HEK293T (cell line): ENCODE measurements around the gene BLOC1S1.

Source experiments
- CTCF ChIA-PET: fragments of 350-600 bp; formaldehyde crosslinking; extraction: SDS; loops from one replicate; lab custom pipeline; 2021; ENCODE audit warnings: antibody characterized with exemption, inconsistent platforms; lab: Yijun Ruan, JAX
- POLR2A ChIA-PET: fragments of 350-600 bp; formaldehyde crosslinking; extraction: SDS; loops from one replicate; lab custom pipeline; 2020; ENCODE audit warnings: antibody characterized with exemption, inconsistent platforms; lab: Yijun Ruan, JAX
- DNase-seq: peaks from one replicate; pipeline ENCODE4 v3.0.0; 2012; ENCODE audit warnings: mixed read lengths; ENCODE audit errors: extremely low spot score
- ARNT ChIP-seq: fragments of 450-650 bp; IDR thresholded peaks from 2 replicates; pipeline ENCODE4 v1.6.1; 2017; ENCODE audit warnings: mild to moderate bottlenecking
- BHLHE40 ChIP-seq: fragments of 450-650 bp; IDR thresholded peaks from 2 replicates; pipeline ENCODE4 v1.6.1; 2016; ENCODE audit warnings: mild to moderate bottlenecking, moderate library complexity, borderline replicate concordance
- CTBP1 ChIP-seq: fragments of 450-650 bp; IDR thresholded peaks from 2 replicates; pipeline ENCODE4 v1.6.1; 2016; ENCODE audit warnings: borderline replicate concordance
- ELF4 ChIP-seq: fragments of 450-650 bp; IDR thresholded peaks from 2 replicates; pipeline ENCODE4 v1.6.1; 2017; ENCODE audit warnings: antibody characterized with exemption
- FOXA1 ChIP-seq: fragments of 450-650 bp; IDR thresholded peaks from 2 replicates; pipeline ENCODE4 v1.6.1; 2016; ENCODE audit warnings: mild to moderate bottlenecking
- FOXK2 ChIP-seq: fragments of 450-650 bp; IDR thresholded peaks from 2 replicates; pipeline ENCODE4 v1.6.1; 2016; ENCODE audit warnings: mild to moderate bottlenecking
- FOXM1 ChIP-seq: fragments of 450-650 bp; IDR thresholded peaks from 2 replicates; pipeline ENCODE4 v1.6.1; 2017; ENCODE audit warnings: mild to moderate bottlenecking, borderline replicate concordance
- HDGF ChIP-seq: fragments of 450-650 bp; IDR thresholded peaks from 2 replicates; pipeline ENCODE4 v1.6.1; 2017; ENCODE audit warnings: antibody characterized with exemption, borderline replicate concordance
- L3MBTL2 ChIP-seq: fragments of 450-650 bp; conservative IDR thresholded peaks from 2 replicates; pipeline ENCODE4 v1.6.1; 2016; ENCODE audit warnings: mild to moderate bottlenecking
- LEF1 ChIP-seq: fragments of 450-650 bp; IDR thresholded peaks from 2 replicates; pipeline ENCODE4 v1.6.1; 2017; ENCODE audit warnings: mild to moderate bottlenecking, borderline replicate concordance
- NFRKB ChIP-seq: fragments of 450-650 bp; IDR thresholded peaks from 2 replicates; pipeline ENCODE4 v1.6.1; 2016; ENCODE audit warnings: mild to moderate bottlenecking, moderate library complexity
- PKNOX1 ChIP-seq: fragments of 450-650 bp; IDR thresholded peaks from 2 replicates; pipeline ENCODE4 v1.6.1; 2016
- SP1 ChIP-seq: fragments of 450-650 bp; IDR thresholded peaks from 2 replicates; pipeline ENCODE4 v1.6.1; 2017
- SUZ12 ChIP-seq: fragments of 450-650 bp; IDR thresholded peaks from 2 replicates; pipeline ENCODE4 v1.6.1; 2016; ENCODE audit warnings: mild to moderate bottlenecking
- TARDBP ChIP-seq: fragments of 450-650 bp; IDR thresholded peaks from 2 replicates; pipeline ENCODE4 v1.6.1; 2016
- ZNF384 ChIP-seq: fragments of 450-650 bp; IDR thresholded peaks from 2 replicates; pipeline ENCODE4 v1.6.1; 2016

The BLOC1S1 gene

GRCh38 chr12:55711786-55712553 lies 3.9 kb upstream of the BLOC1S1 start:
- no peak for TF ChIP-seq CTBP1
- no peak for TF ChIP-seq LEF1
- no peak for TF ChIP-seq NFRKB
- TF ChIP-seq SP1: no peak
- TF ChIP-seq ARNT: no peak
- TF ChIP-seq L3MBTL2: no peak
- no peak for TF ChIP-seq ELF4
- TF ChIP-seq HDGF: no peak
- DNase-seq: no peak
- ChIA-PET POLR2A (interaction anchor here (1.2 to 1.7 kb wide), 3 partner anchors 9 to 17 kb away, joined by 3 to 6 read pairs (median 4); partner anchors contain the start of gene CD63), CTCF (no interaction called here)

- no peak for TF ChIP-seq TARDBP
- no peak for TF ChIP-seq LEF1
- TF ChIP-seq HDGF: no peak
- no peak for TF ChIP-seq NFRKB
- no peak for TF ChIP-seq ELF4
- no peak for TF ChIP-seq SUZ12
- TF ChIP-seq ARNT: no peak
- no peak for TF ChIP-seq CTBP1
- no peak for TF ChIP-seq BHLHE40
- TF ChIP-seq L3MBTL2: no peak
- CTCF ChIA-PET: interaction anchor here (0.5 kb wide), 1 partner anchor 54 kb away, joined by 3 read pairs; no protein-coding TSS in a partner anchor
- DNase-seq: no peak
These were observed 3.0 kb upstream of the BLOC1S1 start for GRCh38 chr12:55712700-55713415.

GRCh38 chr12:55713721-55714120 lies 2.1 kb upstream of the BLOC1S1 start:
- CTCF ChIA-PET: no interaction called here
- POLR2A ChIA-PET: no interaction called here
- no peak for DNase-seq
- no peak for TF ChIP-seq CTBP1
- no peak for TF ChIP-seq ZNF384
- no peak for TF ChIP-seq SUZ12
- TF ChIP-seq LEF1: no peak
- no peak for TF ChIP-seq PKNOX1
- TF ChIP-seq NFRKB: no peak
- TF ChIP-seq SP1: no peak
- TF ChIP-seq ELF4: no peak

More at GRCh38 chr12:55712700-55713415, 3.0 kb upstream of the BLOC1S1 start:
- POLR2A ChIA-PET: interaction anchor here (1.7 kb wide), 1 partner anchor 8 kb away, joined by 4 read pairs; no protein-coding TSS in a partner anchor

- POLR2A ChIA-PET: interaction anchor here (0.7 to 5.4 kb wide), 11 partner anchors 9 to 114 kb away, joined by 3 to 30 read pairs (median 3); partner anchors contain the start of genes CD63 and DNAJC14
- no peak for DNase-seq
- CTCF ChIA-PET: interaction anchor here (0.7 to 3.7 kb wide), 4 partner anchors 9 to 22 kb away, joined by 6 to 17 read pairs (median 8); no protein-coding TSS in a partner anchor
- TF ChIP-seq SP1 (no peak), HDGF (no peak), ZNF384 (no peak), LEF1 (no peak), ARNT (no peak), PKNOX1 (no peak), CTBP1 (no peak), ELF4 (no peak), NFRKB (no peak), FOXK2 (no peak), SUZ12 (no peak), BHLHE40 (no peak), FOXA1 (no peak), FOXM1 (no peak), TARDBP (no peak), L3MBTL2 (no peak)
These were observed 579 bp upstream of the BLOC1S1 start for GRCh38 chr12:55715169-55715764.

GRCh38 chr12:55716582-55716957 lies 724 bp downstream of the BLOC1S1 start:
- CTCF ChIA-PET: interaction anchor here (1.6 to 3.7 kb wide), 3 partner anchors 8 to 21 kb away, joined by 6 to 17 read pairs (median 10); no protein-coding TSS in a partner anchor
- TF ChIP-seq NFRKB (no peak), FOXM1 (no peak), CTBP1 (no peak), ZNF384 (no peak), HDGF (no peak), SUZ12 (no peak), BHLHE40 (no peak), LEF1 (no peak)
- no peak for DNase-seq
- POLR2A ChIA-PET: interaction anchor here (0.9 to 5.4 kb wide), 6 partner anchors 8 to 35 kb away, joined by 3 to 30 read pairs (median 6); partner anchors contain the start of gene CD63
